ENCODE results near the gene HOMEZ.
"Not testable (repeated sequence)": the region's sequence is repeated elsewhere in the genome, so short reads cannot be mapped to it uniquely, and the experiment has no call there.

HOMEZ gene

DNA sequence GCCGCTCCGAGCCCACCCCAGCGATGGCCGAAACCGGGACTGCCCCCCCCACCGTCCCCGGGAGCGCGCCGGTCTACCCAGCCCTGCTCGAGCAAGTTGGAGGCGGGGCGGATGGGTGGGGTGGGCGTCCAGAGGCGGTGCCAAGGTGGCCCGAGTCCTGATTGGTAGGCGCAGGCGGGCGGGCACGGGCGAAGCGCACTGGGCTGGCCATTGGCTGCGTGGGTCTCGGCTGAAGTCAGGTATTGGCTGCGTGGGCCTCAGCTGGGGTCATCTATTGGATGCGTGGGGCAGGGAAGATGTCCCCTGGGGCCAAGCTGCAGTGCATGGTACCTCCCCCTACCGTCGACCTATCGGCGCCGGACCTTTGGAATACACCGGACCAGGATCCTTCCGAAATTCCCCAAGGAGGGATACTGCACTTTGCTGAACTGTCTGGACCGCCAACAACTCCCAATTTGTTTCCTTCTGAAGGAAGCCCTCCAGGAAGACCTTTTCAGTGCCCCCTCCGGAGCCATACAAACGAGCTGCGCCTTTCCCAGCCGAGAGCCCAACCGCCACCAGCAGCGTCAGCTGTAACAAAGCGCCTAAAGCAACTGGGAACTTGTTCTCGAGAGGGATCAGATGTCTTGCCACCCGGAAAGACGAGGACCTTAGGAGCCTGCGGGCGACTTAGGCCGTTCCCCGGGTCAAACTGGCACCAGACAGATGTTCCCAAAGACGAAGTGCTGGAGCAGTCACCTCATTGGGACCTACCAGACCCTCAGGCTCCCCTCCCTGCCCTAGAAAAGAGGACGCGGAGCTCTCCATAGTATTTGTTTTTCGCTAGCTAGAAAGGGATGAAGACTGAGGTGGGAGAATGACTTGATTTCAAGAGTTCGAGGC lies at the start of gene HOMEZ:
HOMEZ (minus strand) TSS at position 113 of the 882 bp plus-strand sequence. CDS start 180 bp downstream, outside the sequence.
- DNase-seq (ENCODE audit: low read depth in 2 of 2): peak; percentile 96 to 97

GRCh38 chr14:23335623-23336022 lies 49.7 kb upstream of the HOMEZ start:
- DNase-seq (ENCODE audit: low read depth in 2 of 2): no peak

DNA sequence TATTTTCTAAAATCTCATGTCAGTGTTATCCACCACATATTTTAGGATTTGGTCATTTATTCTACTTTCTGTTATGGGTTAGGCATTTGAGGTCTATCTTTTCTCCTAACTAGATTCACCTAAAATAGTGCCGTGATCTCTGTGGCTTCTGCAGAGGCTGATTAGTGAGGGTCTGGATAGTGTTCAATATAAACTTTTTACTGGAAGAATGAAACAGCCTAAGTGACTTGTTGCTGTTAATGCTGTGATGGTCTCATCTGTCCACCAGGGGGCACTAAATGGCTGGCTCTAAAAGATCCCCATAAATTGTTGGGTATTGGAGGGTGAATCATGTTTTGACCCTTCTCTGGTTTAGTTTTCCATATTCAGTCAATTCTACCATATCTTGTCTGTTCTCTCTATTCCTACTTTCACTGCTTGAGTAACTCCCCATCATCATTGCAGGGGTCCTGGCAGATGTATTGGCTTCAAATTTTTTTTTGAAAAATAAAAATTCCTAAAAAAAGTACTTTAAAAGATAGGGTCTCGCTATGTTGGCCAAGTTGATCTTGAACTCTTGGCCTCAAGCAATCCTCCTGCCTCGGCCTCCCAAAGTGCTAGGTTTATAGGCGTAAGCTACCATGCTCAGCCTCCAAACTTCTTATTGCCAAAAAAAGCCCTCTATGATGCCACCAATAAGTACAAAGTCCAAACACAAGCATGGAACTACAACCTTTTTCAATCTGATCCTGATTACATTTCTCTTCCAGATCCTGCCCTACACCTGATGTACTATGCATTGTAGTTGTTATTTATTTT lies 42.2 kb upstream of the HOMEZ start:
- peak; percentile 30 to 37 for DNase-seq (ENCODE audit: low read depth in 2 of 2)

DNA sequence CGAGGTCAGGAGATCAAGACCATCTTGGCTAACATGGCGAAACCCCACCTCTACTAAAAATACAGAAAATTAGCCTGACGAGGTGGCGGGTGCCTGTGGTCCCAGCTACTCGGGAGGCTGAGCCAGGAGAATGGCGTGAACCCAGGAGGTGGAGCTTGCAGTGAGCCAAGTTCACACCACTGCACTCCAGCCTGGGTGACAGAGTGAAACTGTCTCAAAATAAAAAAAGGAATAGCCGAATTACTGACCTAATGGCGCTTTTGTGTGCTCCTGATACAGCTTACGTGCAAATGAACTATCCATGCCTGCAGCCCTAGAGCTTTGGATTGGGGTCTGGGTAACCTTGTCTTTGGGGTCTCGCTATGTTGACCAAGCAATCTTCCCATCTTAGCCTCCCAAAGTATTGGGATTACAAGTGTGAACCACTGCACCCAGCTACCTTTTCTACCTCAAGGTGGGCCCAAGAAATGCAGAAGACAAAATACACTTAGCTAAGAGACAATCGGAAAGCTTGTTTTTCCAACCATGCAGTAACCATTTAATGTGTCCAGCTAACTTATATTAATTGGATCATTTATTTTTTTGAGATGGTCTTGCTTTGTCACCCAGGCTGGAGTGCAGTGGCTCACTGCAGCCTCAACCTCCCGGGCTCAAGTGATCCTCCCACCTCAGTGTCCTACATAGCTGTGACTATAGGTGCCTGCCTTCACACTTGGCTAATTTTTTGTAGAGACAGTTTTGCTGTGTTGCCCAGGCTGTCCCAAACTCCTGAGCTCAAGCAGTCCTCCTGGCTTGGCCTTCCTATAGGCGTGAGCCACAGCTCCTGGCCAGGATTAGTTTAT lies 40.8 kb upstream of the HOMEZ start:
- no peak for DNase-seq (ENCODE audit: low read depth in 2 of 2)

DNA sequence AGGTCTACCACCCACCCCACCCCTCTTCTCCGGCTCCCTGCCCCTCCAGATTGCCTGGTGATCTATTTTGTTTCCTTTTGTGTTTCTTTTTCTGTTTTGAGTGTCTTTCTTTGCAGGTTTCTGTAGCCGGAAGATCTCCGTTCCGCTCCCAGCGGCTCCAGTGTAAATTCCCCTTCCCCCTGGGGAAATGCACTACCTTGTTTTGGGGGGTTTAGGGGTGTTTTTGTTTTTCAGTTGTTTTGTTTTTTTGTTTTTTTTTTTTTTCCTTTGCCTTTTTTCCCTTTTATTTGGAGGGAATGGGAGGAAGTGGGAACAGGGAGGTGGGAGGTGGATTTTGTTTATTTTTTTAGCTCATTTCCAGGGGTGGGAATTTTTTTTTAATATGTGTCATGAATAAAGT lies 39.8 kb upstream of the HOMEZ start:
- DNase-seq (ENCODE audit: low read depth in 2 of 2): not testable (repeated sequence)

- DNase-seq (ENCODE audit: low read depth in 2 of 2): no peak
Observed at GRCh38 chr14:23324993-23325392, 39.1 kb upstream of the HOMEZ start.

DNA sequence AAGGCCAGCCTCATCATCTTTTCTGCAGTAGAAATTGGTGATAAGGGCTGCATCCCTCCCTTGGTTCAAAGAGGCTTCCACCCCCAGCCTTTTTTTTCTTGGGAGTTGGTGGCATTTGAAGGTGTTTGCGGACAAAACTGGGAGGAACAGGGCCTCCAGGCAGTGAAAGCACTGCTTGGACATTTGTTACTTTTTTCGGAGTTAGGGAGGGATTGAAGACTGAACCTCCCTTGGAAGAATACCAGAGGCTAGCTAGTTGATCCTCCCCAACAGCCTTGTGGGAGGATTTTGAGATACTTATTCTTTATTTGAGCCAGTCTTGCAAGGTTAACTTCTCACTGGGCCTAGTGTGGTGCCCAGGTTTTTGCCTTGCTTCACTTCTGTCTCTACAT lies 38.5 kb upstream of the HOMEZ start:
- no peak for DNase-seq (ENCODE audit: low read depth in 2 of 2)

DNA sequence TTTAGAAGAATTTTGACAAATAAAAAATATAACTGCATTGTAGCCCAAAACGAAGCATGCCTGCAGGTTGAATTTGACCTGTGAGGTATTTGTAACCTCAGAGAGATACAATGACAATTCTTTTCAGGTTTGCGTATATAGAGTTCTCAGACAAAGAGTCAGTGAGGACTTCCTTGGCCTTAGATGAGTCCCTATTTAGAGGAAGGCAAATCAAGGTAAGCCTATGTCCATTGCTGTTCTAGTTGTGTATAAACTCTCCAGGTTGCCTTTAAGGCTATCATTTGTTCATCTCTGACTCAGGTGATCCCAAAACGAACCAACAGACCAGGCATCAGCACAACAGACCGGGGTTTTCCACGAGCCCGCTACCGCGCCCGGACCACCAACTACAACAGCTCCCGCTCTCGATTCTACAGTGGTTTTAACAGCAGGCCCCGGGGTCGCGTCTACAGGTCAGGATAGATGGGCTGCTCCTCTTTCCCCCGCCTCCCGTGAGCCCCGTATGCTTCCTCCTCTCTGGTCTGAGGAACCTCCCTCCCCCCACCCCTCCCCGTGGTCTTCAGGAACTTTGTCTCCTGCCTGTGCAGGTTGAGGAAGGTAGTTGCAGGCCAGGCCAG lies 38.0 kb upstream of the HOMEZ start:
- DNase-seq (ENCODE audit: low read depth in 2 of 2): no peak

GRCh38 chr14:23322568-23323517 lies 36.9 kb upstream of the HOMEZ start:
- no peak for DNase-seq (ENCODE audit: low read depth in 2 of 2)

DNA sequence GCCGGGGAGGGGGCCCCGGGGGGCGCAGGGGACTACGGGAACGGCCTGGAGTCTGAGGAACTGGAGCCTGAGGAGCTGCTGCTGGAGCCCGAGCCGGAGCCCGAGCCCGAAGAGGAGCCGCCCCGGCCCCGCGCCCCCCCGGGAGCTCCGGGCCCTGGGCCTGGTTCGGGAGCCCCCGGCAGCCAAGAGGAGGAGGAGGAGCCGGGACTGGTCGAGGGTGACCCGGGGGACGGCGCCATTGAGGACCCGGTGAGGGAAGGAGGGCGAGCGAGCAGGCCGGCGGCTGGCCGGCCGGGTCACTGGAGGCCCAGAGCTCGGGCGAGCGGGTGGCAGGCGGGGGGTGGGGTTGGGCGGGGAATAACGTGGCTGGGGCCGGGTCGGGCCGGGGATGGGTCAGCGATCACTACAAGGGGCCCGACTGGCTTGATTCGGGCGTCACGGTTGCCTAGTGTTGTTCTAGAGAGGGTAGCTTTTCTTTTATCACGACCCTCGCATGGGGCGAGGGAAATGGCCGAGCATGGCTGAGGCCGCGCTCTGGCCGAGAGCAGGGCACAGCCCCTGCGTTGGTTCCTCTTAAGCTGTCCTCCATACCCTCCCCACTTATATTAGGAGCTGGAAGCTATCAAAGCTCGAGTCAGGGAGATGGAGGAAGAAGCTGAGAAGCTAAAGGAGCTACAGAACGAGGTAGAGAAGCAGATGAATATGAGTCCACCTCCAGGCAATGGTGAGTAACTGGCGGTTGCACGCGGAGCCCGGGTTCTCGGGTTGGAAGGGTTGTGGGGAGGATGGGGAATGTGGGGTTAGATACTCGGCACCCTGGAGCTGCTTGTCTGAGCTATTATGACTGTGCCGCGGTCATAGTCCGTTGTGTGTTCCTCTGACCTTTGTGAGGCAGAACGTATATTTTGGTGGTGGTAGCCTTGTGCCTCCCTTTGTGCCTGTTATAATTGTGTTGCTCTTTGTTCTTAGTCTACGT lies 35.9 kb upstream of the HOMEZ start:
- DNase-seq (ENCODE audit: low read depth in 2 of 2): no peak

DNA sequence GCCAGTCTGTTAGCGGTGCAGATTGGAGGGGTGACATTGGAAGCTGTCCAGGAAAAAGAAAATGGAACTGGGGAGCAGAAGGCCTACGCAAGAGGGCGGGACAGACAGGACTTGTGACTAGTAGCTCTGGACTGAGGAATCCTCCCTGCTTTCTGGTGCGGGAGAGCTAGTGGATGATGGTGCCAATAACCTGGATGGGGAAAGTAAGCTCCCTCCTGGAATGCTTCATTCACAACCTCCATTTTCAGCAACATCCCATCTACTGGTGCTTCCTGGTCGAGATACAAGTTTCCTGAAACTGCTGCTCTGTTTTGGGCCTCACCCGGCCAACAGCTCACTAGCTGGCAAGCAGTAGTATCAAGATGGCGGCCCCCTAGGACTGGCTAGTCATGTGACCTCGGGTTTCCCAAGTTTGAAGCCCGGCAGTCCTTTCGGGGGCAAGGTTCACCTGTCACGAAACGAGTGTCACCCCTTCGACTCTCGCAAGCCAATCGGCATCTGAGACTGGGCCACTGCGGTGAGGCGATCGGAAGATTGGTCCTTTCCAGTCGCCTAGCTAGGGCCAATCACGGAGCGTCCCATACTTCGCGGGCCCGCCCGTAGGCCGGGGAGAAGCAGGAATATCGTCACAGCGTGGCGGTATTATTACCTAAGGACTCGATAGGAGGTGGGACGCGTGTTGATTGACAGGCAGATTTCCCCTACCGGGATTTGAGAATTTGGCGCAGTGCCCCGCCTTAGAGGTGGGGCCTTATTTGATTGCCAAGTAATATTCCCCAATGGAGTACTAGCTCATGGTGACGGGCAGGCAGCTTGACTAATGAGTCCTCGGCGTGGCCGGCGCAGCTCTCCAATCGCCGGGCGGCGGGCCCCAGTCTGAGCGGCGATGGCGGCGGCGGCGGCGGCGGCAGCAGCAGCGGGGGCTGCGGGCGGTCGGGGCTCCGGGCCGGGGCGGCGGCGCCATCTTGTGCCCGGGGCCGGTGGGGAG lies 34.9 kb upstream of the HOMEZ start, which contains the start of gene PABPN1:
PABPN1 (plus strand) TSS at position 874 of the 988 bp plus-strand sequence; CDS start at position 887, 13 bp downstream.
- DNase-seq (ENCODE audit: low read depth in 2 of 2): peak; percentile 91 to 93

DNA sequence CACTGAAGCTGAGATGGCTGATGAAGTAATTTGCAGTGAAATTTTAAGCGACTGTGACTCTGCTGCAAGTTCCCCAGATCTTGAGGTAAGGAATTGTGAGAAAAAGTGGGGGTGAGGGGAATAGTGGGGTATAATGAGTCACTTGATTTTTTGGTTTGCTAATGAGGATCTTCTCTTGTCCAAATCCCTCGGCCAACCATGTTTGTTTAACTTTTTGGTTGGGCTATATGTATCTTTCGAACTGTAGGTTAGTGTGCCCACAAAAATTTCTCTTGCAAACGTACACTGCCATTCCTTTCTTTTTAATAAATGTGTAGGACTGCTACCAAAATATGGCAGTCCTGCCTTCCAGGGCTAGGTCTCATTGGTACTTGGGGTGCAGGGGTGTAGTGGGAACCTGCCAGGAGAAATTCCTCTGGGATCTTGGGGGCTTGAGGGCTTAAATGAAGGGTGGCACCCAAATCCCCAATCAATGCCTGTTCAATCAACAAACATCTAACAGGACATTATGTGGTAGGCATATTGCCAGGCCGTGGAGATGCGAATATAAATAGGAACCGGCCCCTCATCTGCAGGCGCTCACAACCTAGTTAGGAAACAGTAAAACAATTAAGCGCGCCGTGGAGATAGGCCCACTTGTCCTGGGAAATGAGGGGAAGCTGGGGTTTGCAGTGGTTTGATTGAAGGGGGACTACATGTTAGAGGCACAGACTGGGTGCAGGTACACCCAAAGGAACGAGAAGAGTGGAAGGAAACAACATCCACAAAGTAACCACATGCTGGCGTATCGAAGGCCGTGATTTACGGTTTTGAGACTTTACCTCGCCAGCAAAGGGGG lies 34.0 kb upstream of the HOMEZ start:
- no peak for DNase-seq (ENCODE audit: low read depth in 2 of 2)

GRCh38 chr14:23316300-23316699 lies 30.4 kb upstream of the HOMEZ start:
- DNase-seq (ENCODE audit: low read depth in 2 of 2): no peak

- no peak for DNase-seq (ENCODE audit: low read depth in 2 of 2)
Observed at GRCh38 chr14:23310546-23310945, 24.6 kb upstream of the HOMEZ start.

- no peak for DNase-seq (ENCODE audit: low read depth in 2 of 2)
Observed at GRCh38 chr14:23308721-23309445, 23.0 kb upstream of the HOMEZ start.
